Spleen (tissue), 11 donors: Measurements from ENCODE around the gene CAMP. TPM values are rescaled to one million over a fixed set of nuclear protein-coding genes. Genes with fewer than 3 reads are reported as not detected.

ENCODE experiments used
- DNase-seq: peaks from one replicate; pipeline ENCODE4 v3.0.0-alpha.2; 2020
- H3K27ac ChIP-seq, 8 donors: fragments of 200-600 bp; sonication (generic) in 7 of 8; 1 replicate in 4 of 8; 2 replicates in 4 of 8; pipeline versions ENCODE4 v1.5.0 to v1.8.0; 2016 to 2021; ENCODE audit warnings: inconsistent platforms in 4 of 8, mild to moderate bottlenecking in 4 of 8, moderate library complexity in 1 of 8
- H3K27me3 ChIP-seq, 7 donors: fragments of 200-600 bp; sonication (generic) in 6 of 7; replicated peaks in 1 of 7; 1 replicate in 4 of 7; 2 replicates in 3 of 7; pipeline versions ENCODE4 v1.5.0 to v1.8.0; 2016 to 2021; ENCODE audit warnings: inconsistent platforms in 3 of 7, mild to moderate bottlenecking in 1 of 7
- H3K36me3 ChIP-seq, 6 donors: fragments of 200-600 bp; sonication (generic) in 5 of 6; 1 replicate in 4 of 6; 2 replicates in 2 of 6; pipeline versions ENCODE4 v1.5.0 to v1.8.0; 2016 to 2021; ENCODE audit warnings: inconsistent platforms in 2 of 6
- H3K4me1 ChIP-seq, 6 donors: fragments of 200-600 bp; sonication (generic) in 5 of 6; 1 replicate in 3 of 6; 2 replicates in 3 of 6; pipeline versions ENCODE4 v1.5.0 to v1.8.0; 2016 to 2021; ENCODE audit warnings: inconsistent platforms in 3 of 6
- H3K4me3 ChIP-seq, 8 donors: fragments of 200-600 bp; sonication (generic) in 7 of 8; 1 replicate in 4 of 8; 2 replicates in 4 of 8; pipeline versions ENCODE4 v1.5.0 to v1.8.0; 2016 to 2021; ENCODE audit warnings: inconsistent platforms in 4 of 8, mild to moderate bottlenecking in 4 of 8, moderate library complexity in 2 of 8
- H3K9me3 ChIP-seq, 8 donors: fragments of 200-600 bp; sonication (generic) in 7 of 8; 1 replicate in 4 of 8; 2 replicates in 4 of 8; pipeline versions ENCODE4 v1.5.0 to v1.8.0; 2016 to 2021; ENCODE audit warnings: inconsistent platforms in 4 of 8
- POLR2A ChIP-seq, 3 donors: fragments of 450-650 bp; IDR thresholded peaks; one replicate each; pipeline ENCODE4 v1.5.1; 2017; ENCODE audit warnings: antibody characterized with exemption in 3 of 3, mild to moderate bottlenecking in 1 of 3
- POLR2AphosphoS5 ChIP-seq, 3 donors: sonication (generic); formaldehyde crosslinking; IDR thresholded peaks; one replicate each; pipeline ENCODE4 v1.5.1; 2017; ENCODE audit warnings: antibody characterized with exemption in 3 of 3
- WGBS, 5 donors: extraction: QIAGEN DNeasy Blood & Tissue Kit in 3 of 5; methylation state at CpG; one replicate each; pipeline versions ENCODE4 v1.1.5 to v1.1.7; 2013 to 2018; 5-methylcytosine and 5-hydroxymethylcytosine counted together
- intact Hi-C: fragments of 100-400 bp; cut with DNase I; formaldehyde crosslinking; loops from one replicate; pipeline ENCODE4 v1.15.0; 2023; ENCODE audit warnings: low total_unique reads
- polyA plus RNA-seq, 3 donors: library from polyadenylated mRNA; stranded (reverse); fragments of 200-250 nt; gene quantifications; one replicate each; pipeline ENCODE4 v1.2.1, GENCODE V29; 2013
- total RNA-seq, 7 donors: library from RNA; depleted of rRNA in 3 of 7; stranded (reverse); fragments of >200 nt in 3 of 7; fragmentation: NEBNext Ultra II Directional in 4 of 7; extraction: Animal tissue kit (Norgen Biotek cat#: 25700) in 4 of 7; gene quantifications; one replicate each; pipeline versions ENCODE4 v1.1.0 to v1.2.1, GENCODE V29; 2016 to 2021
- TF ChIP-seq, protein P1 (sequence below), 11 experiments: fragments of 200-600 bp in 7 of 11; fragments of 450-650 bp in 4 of 11; sonication (generic) in 4 of 11; IDR thresholded peaks in 8 of 11; conservative IDR thresholded peaks in 3 of 11; 1 replicate in 7 of 11; 2 replicates in 4 of 11; pipeline versions ENCODE4 v1.4.0 to v1.8.0; 2016 to 2021; ENCODE audit warnings: antibody characterized with exemption in 11 of 11, inconsistent platforms in 4 of 11, mild to moderate bottlenecking in 1 of 11
- donor health status: healthy with polysubstance abuse.
- donor health status: DM: no; HTN: no; CAD: no; lungs with moderate emphysema.
- donor health status: DM: no; HTN: no; CAD: no.
- donor health status: Bipolar disorder and iron deficiency.
- donor health status: healthy.
- donor health status: DM: no; HTN: no; CAD: no.
- donor health status: DM: yes; HTN: yes; CAD: no.

The CAMP gene
- total and polyA plus RNA-seq, 10 donors: 1.5 to 98.9 (median 15.7) TPM

DNA sequence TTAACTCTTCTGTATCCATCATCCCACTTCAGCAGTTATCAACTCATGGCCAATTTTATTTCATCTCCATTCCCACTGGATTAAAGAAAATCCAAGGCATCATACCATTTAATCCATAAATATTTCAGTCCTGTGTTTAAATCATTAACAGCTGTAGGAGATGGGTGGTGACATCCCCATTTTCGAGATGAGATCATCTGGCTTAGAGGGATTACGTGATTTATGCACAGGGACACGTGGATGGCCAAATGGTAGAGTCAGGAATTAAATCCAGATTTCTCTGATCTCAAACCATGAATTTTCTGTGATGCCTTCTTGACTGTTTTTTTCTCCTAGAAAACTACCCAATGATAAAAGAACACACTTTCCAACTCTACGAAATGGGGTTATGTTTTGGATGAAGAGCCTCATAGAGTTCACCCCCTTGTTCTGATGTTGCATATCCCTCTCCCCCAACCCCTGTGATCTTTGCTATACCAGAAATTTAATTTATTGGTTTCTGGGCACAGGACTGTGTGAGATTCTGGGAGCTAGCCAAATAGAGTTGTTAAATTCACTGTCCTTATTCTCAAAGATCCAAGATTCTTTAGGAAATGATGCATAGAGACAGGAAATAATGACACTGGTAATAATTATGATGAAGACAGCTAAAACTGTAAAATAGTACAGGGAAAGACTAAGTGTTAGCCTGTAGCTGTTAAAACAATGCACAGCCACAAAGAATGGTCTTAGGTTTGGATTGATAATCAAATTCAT lies 25.0 kb downstream of the CAMP start:
- Histone ChIP-seq H3K27ac (peak overlapping the region in 1 of 8 donors; percentile 68), H3K36me3 (peaks cover 2 to 67% (median 35%) of the 10 kb centered on the region in 6 donors), H3K4me1 (peaks cover 0 to 41% (median 21%) of the 10 kb centered on the region in 6 donors), H3K4me3 (no peak overlapping the region), H3K27me3 (no peaks in the 10 kb centered on the region), H3K9me3 (no peaks in the 10 kb centered on the region)
- TF ChIP-seq POLR2A (IDR thresholded peaks at IDR 0.05) (no peak), POLR2AphosphoS5 (IDR thresholded peaks at IDR 0.05) (no peak)
- TF ChIP-seq, protein P1, sequence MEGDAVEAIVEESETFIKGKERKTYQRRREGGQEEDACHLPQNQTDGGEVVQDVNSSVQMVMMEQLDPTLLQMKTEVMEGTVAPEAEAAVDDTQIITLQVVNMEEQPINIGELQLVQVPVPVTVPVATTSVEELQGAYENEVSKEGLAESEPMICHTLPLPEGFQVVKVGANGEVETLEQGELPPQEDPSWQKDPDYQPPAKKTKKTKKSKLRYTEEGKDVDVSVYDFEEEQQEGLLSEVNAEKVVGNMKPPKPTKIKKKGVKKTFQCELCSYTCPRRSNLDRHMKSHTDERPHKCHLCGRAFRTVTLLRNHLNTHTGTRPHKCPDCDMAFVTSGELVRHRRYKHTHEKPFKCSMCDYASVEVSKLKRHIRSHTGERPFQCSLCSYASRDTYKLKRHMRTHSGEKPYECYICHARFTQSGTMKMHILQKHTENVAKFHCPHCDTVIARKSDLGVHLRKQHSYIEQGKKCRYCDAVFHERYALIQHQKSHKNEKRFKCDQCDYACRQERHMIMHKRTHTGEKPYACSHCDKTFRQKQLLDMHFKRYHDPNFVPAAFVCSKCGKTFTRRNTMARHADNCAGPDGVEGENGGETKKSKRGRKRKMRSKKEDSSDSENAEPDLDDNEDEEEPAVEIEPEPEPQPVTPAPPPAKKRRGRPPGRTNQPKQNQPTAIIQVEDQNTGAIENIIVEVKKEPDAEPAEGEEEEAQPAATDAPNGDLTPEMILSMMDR (IDR thresholded peaks at IDR 0.05 in 8 of 11, conservative IDR thresholded peaks at IDR 0.05 in 3 of 11): no peak
- intact Hi-C loops: no loop called here
- DNase-seq: no peak
- WGBS, 5 donors: 91 to 98% (median 93%) methylated on average over 4 of the region's 4 CpGs

DNA sequence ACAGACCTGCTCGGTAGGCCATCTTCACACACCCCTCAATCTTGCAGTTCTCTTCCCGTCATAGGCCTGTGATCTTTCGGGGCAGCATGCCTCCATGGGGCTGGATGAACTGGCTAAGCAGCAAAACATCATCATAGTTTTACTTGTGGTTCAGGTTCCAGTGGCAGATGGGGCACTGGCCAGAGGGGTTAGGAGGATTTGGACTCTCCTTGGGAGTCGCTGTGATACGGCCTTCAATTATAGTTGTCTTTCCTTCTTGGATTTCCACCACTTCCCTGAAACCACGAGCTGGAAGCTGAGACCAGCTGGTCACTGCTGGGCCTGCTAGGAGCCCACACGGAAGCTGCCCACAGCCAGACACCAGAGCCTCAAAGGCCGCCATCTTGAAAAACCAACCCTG lies 33.3 kb downstream of the CAMP start:
- H3K9me3 ChIP-seq: peaks cover 0 to 10% (median 0%) of the 10 kb centered on the region in 8 donors
- TF ChIP-seq POLR2AphosphoS5 (IDR thresholded peaks at IDR 0.05): no peak
- TF ChIP-seq, protein P1 (IDR thresholded peaks at IDR 0.05 in 8 of 11, conservative IDR thresholded peaks at IDR 0.05 in 3 of 11): no peak
- no peak for TF ChIP-seq POLR2A (IDR thresholded peaks at IDR 0.05)
- no peaks in the 10 kb centered on the region for H3K27me3 ChIP-seq
- H3K36me3 ChIP-seq: peaks cover 0 to 92% (median 25%) of the 10 kb centered on the region in 6 donors
- intact Hi-C loops: no loop called here
- no peak for DNase-seq
- H3K4me3 ChIP-seq: no peak overlapping the region
- peak overlapping the region in 1 of 8 donors; percentile 11 for H3K27ac ChIP-seq
- H3K4me1 ChIP-seq: no peaks in the 10 kb centered on the region
- 85 to 93% (median 87%) methylated on average over 8 of the region's 8 CpGs for WGBS, 5 donors

DNA sequence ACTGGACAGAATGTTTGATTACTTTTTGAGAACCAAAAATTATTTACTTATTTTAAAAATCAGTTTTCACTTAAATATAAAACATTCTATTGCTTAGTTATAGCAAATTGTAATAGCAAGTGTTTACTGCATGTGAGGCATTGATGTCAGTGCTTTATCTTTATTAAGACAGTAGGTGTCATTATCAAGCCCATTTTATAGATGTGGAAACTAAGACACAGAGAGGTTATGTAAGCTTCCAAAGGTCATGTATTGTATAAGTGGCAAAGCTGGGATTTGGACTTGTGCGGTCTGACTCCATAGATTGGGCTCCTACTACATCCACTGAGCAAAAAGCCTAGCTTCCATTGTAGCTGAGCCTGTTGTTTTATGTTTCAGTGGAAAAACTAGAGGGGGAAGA lies 35.2 kb downstream of the CAMP start:
- no peak for DNase-seq
- no peaks in the 10 kb centered on the region for H3K27me3 ChIP-seq
- peaks cover 0 to 10% (median 0%) of the 10 kb centered on the region in 8 donors for H3K9me3 ChIP-seq
- no peak overlapping the region for H3K4me3 ChIP-seq
- intact Hi-C loops: no loop called here
- 88 to 100% (median 94%) methylated on average over 1 of the region's 1 CpG for WGBS, 5 donors
- no peaks in the 10 kb centered on the region for H3K4me1 ChIP-seq
- TF ChIP-seq POLR2A (IDR thresholded peaks at IDR 0.05) (no peak), POLR2AphosphoS5 (IDR thresholded peaks at IDR 0.05) (no peak)
- TF ChIP-seq, protein P1 (IDR thresholded peaks at IDR 0.05 in 8 of 11, conservative IDR thresholded peaks at IDR 0.05 in 3 of 11): no peak
- H3K36me3 ChIP-seq: peaks cover 0 to 95% (median 38%) of the 10 kb centered on the region in 6 donors
- no peak overlapping the region for H3K27ac ChIP-seq

DNA sequence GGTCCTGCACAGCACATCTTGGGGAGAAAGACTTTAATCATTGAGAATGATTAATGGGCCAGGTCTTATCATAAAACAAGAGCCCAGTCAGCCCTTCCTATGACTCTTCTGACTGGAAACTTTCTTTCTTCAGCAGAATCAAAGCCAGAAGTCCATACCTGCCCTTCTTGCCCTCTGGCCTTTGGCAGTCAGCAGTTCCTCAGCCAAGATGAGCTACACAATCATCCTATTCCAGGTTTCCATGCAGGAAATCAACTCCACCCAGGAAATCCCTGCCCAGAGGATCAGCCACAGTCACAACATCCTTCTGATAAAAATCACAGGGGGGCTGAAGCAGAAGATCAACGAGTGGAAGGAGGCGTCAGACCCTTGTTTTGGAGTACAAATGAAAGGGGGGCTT lies 44.5 kb downstream of the CAMP start:
- intact Hi-C loops: no loop called here
- Histone ChIP-seq H3K27ac (peak overlapping the region in 5 of 8 donors; percentile 28 to 55 (median 46)), H3K9me3 (peaks cover 0 to 5% (median 0%) of the 10 kb centered on the region in 8 donors), H3K4me1 (peaks cover 0 to 23% (median 10%) of the 10 kb centered on the region in 6 donors), H3K36me3 (peaks cover 0 to 90% (median 43%) of the 10 kb centered on the region in 6 donors), H3K4me3 (no peak overlapping the region), H3K27me3 (no peaks in the 10 kb centered on the region)
- TF ChIP-seq, protein P1 (IDR thresholded peaks at IDR 0.05 in 8 of 11, conservative IDR thresholded peaks at IDR 0.05 in 3 of 11): no peak
- TF ChIP-seq POLR2AphosphoS5 (IDR thresholded peaks at IDR 0.05): no peak
- TF ChIP-seq POLR2A (IDR thresholded peaks at IDR 0.05): no peak
- DNase-seq: no peak
- 47 to 68% (median 59%) methylated on average over 2 of the region's 2 CpGs for WGBS, 5 donors
